Measurements from ENCODE around the gene CACUL1.

CACUL1 gene

DNA sequence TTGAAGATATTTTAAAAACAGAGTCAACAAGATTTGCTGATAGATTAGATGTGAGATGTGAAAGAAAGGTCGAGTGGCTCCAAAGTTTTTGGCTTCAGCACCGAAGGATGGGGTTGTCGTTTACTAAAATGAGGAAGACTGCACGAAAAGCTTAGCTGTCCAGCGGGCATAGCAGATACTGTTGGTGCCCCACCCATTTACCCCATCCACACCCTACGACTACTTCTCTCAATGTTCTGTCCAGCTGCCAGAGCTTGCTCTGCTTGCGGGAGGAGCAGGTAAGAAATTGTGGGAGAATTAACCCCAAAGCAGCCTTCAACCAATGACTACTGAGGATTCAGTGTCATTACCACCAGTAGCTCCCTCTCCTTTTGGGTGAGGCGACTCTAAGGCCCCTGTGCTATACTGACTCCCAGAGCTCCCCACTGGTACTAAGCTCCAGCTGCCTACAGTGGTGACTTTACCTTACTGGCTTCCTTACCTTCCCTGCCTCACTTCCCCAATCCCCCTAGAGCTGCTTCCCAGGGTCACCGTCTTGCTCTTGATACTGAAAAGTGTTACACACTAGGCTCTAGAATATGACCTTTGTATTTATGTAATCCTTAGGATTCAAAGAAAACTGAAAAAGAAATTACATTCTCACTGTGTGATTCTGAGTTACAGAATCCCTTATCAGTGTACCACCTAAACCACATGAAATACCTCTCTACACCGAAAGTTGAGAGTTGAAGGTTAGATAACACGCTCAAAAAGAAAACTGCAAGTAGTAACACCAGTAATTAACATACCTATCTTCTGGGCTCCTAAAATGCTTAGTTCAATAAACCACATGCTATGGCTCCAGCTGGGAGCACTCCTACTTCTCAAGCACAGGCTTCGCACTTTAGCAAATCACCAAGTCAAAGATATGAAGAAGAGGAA is 22.3 kb downstream of the CACUL1 start:
- DNase-seq = no peak

- DNase-seq = no peak
Observed at GRCh38 chr10:118730756-118731456, 23.9 kb downstream of the CACUL1 start.

- DNase-seq = no peak
Observed at GRCh38 chr10:118729641-118730258, 25.0 kb downstream of the CACUL1 start.

GRCh38 chr10:118729200-118729599 is 25.6 kb downstream of the CACUL1 start:
- no peak for DNase-seq

GRCh38 chr10:118725886-118726500 is 28.8 kb downstream of the CACUL1 start:
- peak; percentile 67 for DNase-seq

GRCh38 chr10:118723466-118723865 is 31.3 kb downstream of the CACUL1 start:
- peak; percentile 75 for DNase-seq

GRCh38 chr10:118721539-118721876 is 33.3 kb downstream of the CACUL1 start:
- DNase-seq = no peak

DNA sequence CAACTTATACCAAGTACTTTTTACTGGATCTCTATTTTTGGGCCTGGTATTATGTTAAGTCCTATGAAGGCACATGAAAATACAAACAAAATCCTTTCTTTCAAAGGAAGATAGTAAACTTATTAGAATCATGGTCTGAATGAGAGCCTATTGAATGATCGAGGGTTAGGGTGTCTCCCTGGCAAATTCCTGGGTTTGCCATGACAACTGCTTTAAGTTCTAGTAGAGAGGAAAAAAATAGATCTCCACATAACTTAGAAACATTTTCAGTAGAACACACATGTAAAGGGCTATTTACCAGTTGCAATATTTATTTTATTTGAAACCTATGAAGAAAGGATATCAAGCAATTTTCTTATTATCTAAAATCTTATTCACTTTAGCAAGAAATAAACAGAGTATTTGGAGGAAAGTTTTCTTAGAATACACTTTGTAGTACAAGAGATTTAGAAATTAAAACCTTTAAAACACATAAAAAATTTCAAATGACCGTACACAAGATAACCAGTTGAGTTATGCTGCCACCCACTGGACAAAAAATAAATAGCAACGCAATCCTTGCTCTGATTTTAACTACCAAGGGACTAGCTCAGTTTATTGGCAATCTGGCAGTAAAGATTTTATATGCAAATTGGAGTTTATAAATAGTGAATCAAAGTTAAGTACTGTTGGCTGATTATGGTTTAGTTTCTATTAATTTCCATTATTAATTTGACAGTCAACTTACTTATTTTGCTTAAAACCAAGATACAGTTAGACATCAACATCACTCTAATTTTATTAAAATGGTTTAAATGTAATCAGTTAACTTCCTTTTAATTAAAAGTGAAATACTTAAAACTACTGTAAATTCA is 33.9 kb downstream of the CACUL1 start:
- peak; percentile 35 for DNase-seq

GRCh38 chr10:118714366-118714765 is 40.4 kb downstream of the CACUL1 start:
- DNase-seq = no peak

GRCh38 chr10:118712930-118713634 is 41.7 kb downstream of the CACUL1 start:
- no peak for DNase-seq

DNA sequence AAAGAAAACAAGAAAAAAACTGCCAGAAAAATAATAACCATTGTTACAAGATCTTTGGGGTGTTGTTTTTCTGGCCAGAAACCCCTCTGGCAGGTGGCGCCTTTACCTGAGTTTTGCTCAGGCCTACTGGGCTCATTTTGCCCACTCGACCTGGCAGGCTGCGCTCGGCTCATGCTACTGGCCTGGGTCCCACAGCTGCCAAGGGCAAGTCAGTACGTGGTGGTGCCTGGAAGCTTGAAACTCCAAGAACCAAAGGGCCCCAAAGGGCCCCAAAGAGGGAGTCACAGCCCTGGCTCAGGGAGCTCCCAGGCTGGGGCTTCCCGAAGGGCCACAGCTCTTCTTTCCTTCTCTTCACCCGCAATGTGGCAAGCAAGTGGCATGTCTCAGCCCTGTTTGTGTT is 42.7 kb downstream of the CACUL1 start:
- no peak for DNase-seq

DNA sequence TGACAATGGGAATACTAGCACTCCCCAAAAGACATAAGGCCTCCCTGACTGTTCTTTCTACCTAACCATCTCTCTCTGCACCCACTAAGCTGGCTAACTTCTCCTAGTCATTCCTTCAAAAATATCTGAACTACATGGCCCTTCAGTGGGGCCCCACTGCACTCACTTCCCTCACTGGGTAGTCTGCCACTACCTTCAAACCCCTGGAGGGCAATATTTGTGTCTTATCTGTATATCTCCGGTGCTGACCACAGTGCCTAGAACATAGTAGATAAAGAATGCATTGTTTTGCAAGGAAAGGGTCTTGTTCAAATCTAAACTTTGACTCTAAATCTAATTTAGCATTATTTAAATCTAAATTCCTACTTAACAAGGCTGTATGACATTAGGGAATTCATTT is 44.3 kb downstream of the CACUL1 start:
- DNase-seq = no peak

- DNase-seq = no peak
Observed at GRCh38 chr10:118708571-118708970, 46.2 kb downstream of the CACUL1 start.

GRCh38 chr10:118704711-118705110 is 50.1 kb downstream of the CACUL1 start:
- no peak for DNase-seq

DNA sequence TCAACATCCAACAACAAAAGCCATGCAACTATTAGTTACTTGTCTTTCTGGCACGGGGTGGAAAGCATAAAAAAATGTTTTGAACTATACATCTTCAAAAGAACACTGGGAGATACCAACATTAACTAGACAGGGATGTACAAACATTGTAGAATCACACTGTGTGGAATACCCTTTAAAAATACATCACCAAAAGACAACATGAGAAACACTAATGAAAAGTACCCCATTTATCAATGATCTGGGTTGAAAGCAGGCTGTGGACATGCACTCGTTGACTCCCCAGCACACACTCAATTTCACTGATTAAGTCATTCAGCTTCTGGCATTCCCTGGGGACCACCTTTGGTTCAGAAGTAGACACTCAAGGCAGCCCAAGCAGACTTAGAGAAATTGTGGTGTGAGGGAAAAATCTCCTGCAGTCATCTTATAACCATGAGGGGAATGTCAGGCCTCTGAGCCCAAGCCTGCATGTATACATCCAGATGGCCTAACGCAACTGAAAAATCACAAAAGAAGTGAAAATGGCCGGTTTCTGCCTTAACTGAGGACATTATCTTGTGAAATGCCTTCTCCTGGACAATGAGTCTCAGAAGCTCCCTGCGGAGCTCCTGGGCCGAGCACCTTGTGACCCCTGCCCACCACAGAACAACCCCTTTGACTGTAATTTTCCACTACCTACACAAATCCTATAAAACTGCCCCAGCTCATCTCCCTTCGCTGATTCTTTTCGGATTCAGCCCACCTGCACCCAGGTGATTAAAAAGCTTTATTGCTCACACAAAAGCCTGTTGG is 53.0 kb downstream of the CACUL1 start:
- DNase-seq = no peak

DNA sequence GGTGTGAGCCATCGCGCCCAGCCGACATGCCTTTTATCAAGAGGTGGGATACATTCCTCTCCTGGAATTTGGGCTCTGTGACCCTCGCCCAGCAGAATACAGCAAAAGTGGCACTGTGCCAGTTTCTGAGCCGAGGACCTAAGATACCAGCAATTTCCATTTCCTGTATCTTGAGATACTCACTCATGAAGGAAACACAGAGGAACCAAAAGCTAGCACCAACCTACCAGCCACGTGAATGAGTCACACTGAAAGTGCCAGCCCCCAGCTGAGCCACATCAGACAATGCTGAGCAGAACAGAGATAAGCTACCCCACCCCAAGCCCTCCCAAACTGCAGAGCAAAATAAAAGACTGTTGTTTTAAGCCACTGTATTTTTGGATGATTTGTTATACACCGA is 56.3 kb downstream of the CACUL1 start:
- DNase-seq = peak; percentile 37

DNA sequence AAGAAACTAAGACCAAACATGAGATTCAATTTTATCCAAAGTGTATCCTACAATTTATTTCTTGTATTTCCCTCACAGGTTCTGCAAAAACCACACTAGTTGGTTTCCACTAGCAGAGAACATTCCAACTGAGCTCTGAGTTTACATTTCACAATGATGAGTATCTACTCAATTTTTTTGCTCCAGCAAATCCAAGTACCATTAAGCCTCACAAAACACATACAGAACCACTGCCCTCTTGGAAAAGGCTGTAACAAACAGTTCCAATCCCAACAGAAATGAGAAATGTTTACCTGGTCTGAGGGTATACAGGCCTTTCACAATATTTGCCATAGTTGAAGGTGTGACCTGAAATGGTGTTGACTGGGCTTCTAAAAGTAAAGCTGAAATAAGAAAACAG is 59.9 kb downstream of the CACUL1 start:
- DNase-seq = peak; percentile 79

DNA sequence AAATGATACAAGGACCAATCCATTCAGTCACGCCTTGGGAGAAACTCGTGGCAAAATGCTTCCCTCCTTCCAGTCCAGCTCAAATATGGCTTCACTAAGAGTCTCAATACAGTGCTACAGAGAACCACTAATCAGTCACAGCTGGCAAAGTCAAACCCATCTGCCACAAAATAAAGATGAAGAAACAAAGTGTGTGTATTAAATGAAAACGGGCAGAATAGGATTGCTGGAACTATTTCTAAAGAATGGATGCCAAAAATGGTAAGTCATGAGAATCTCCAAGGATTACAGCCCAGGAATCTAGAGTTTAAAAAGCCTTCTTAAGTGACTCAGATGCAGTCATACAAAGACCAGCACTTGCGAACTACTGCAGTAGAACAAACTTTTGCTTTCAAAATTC is 61.9 kb downstream of the CACUL1 start:
- peak; percentile 95 for DNase-seq

- no peak for DNase-seq
Observed at GRCh38 chr10:118689070-118689858, 65.5 kb downstream of the CACUL1 start.

DNA sequence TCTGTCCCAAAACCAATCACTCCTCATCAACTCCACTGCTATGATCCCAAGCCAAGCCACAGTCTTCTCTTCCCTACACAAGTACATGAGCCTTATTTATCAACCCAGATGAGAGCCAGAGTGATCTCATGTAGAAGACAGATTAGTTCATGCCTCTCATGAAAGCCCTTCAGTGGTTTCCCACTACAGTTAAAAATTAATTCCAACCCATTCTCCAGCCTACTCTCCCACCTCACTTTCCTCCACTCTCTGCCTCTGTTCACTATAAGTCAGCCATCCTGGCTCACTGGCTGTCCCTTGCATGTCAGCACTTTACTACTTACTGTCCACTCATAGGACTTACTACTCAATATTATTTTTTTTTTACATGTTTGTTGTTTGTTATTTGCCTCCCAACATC is 67.3 kb downstream of the CACUL1 start:
- no peak for DNase-seq
